Measurements from ENCODE around the gene TUBGCP5.

The TUBGCP5 gene

DNA sequence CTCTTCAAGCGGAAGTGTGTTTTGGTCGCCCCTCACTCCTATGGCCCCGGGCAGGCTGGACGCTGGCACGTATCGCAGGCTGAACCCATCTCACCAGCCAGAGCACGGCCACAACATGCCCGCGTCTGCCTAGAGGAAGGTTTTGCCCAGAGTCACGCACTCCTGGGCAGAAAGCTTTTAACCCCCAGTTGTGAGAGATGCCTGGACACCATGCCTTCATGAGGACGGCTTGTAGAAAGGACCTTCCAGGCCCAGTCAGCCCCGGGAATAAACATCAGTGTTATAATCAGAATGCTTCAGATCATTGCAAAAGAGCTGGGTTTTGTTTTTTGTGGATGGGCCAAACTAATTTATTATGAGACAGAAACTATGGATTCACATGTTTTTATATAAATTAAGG, 75.7 kb downstream of the TUBGCP5 start:
- Histone ChIP-seq H3K4me1 (ENCODE audit: insufficient read depth, insufficient read length) (peaks cover 2% of the 10 kb centered on the region), H3K27me3 (ENCODE audit: insufficient read depth, insufficient read length) (no peaks in the 10 kb centered on the region), H3K36me3 (ENCODE audit: insufficient read depth, insufficient read length, low read length) (peaks cover 7% of the 10 kb centered on the region), H3K9ac (ENCODE audit: insufficient read length, low read depth) (no peak overlapping the region), H3K9me3 (ENCODE audit: insufficient read depth, low read length) (no peaks in the 10 kb centered on the region), H3K4me3 (ENCODE audit: insufficient read length, low read depth) (no peak overlapping the region)
- DNase-seq (ENCODE audit: low read depth, low spot score) = no peak
- TF ChIP-seq SUZ12 (IDR thresholded peaks at IDR 0.05; ENCODE audit: extremely low read depth, insufficient read depth, insufficient read length) = no peak
- TF ChIP-seq ZNF274 (IDR thresholded peaks at IDR 0.05; ENCODE audit: low read depth, low read length) = no peak
- no peak for TF ChIP-seq YY1 (IDR thresholded peaks at IDR 0.05; ENCODE audit: insufficient read depth, insufficient read length)

DNA sequence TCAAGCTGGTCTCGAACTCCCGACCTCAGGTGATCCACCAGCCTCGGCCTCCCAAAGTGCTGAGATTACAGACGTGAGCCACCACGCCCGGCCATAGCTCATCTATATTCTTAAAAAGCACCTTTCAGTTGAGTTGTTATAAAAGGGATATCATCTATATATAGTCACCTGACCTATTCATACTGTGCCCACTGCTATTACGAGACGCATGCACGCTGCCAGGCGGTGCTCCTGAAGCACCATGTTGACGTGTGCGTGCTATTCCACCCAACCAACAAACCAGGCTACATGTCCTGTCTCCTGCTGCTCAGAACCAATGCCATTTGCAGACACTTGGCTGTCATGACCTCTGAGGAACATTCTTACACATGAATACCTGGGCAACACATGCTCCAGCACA, 76.8 kb downstream of the TUBGCP5 start:
- Histone ChIP-seq H3K36me3 (ENCODE audit: insufficient read depth, insufficient read length, low read length) (peaks cover 7% of the 10 kb centered on the region), H3K4me3 (ENCODE audit: insufficient read length, low read depth) (no peak overlapping the region), H3K27me3 (ENCODE audit: insufficient read depth, insufficient read length) (no peaks in the 10 kb centered on the region), H3K9me3 (ENCODE audit: insufficient read depth, low read length) (no peaks in the 10 kb centered on the region), H3K9ac (ENCODE audit: insufficient read length, low read depth) (no peak overlapping the region), H3K4me1 (ENCODE audit: insufficient read depth, insufficient read length) (no peaks in the 10 kb centered on the region)
- no peak for DNase-seq (ENCODE audit: low read depth, low spot score)
- TF ChIP-seq ZNF274 (IDR thresholded peaks at IDR 0.05; ENCODE audit: low read depth, low read length) (no peak), YY1 (IDR thresholded peaks at IDR 0.05; ENCODE audit: insufficient read depth, insufficient read length) (no peak), SUZ12 (IDR thresholded peaks at IDR 0.05; ENCODE audit: extremely low read depth, insufficient read depth, insufficient read length) (no peak)

- TF ChIP-seq ZNF274 (IDR thresholded peaks at IDR 0.05; ENCODE audit: low read depth, low read length) = no peak
- H3K4me1 ChIP-seq (ENCODE audit: insufficient read depth, insufficient read length) = no peaks in the 10 kb centered on the region
- H3K4me3 ChIP-seq (ENCODE audit: insufficient read length, low read depth) = no peak overlapping the region
- no peaks in the 10 kb centered on the region for H3K27me3 ChIP-seq (ENCODE audit: insufficient read depth, insufficient read length)
- no peak for DNase-seq (ENCODE audit: low read depth, low spot score)
- H3K9me3 ChIP-seq (ENCODE audit: insufficient read depth, low read length) = no peaks in the 10 kb centered on the region
- H3K9ac ChIP-seq (ENCODE audit: insufficient read length, low read depth) = no peak overlapping the region
- H3K36me3 ChIP-seq (ENCODE audit: insufficient read depth, insufficient read length, low read length) = peaks cover 7% of the 10 kb centered on the region
Measured at GRCh38 chr15:22961762-22962161, 77.6 kb downstream of the TUBGCP5 start.

GRCh38 chr15:22960556-22960955, 78.8 kb downstream of the TUBGCP5 start:
- TF ChIP-seq ZNF274 (IDR thresholded peaks at IDR 0.05; ENCODE audit: low read depth, low read length) (no peak), YY1 (IDR thresholded peaks at IDR 0.05; ENCODE audit: insufficient read depth, insufficient read length) (no peak)
- DNase-seq (ENCODE audit: low read depth, low spot score) = no peak
- Histone ChIP-seq H3K4me1 (ENCODE audit: insufficient read depth, insufficient read length) (no peaks in the 10 kb centered on the region), H3K36me3 (ENCODE audit: insufficient read depth, insufficient read length, low read length) (peaks cover 4% of the 10 kb centered on the region), H3K9ac (ENCODE audit: insufficient read length, low read depth) (no peak overlapping the region), H3K27me3 (ENCODE audit: insufficient read depth, insufficient read length) (no peaks in the 10 kb centered on the region), H3K4me3 (ENCODE audit: insufficient read length, low read depth) (no peak overlapping the region), H3K9me3 (ENCODE audit: insufficient read depth, low read length) (no peaks in the 10 kb centered on the region)

DNA sequence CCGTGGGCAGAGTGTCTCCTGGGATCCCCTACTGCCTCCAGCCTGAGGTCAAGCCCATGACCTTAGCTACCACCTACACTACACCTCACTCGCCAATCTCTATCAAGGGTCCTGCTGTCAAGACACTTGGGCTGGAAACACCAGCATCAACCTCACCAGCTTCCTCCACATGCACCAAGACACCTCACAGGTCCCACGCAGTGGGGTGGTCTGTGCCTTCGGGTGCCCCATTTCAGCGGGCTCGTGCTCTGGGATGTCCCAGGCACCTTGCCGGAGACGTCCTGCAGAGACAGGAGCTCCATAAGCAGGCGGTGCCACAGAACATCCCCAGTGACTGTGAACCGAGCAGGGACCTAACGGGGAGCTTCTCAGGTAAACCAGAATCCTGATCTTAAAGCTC, 79.2 kb downstream of the TUBGCP5 start:
- no peak for DNase-seq (ENCODE audit: low read depth, low spot score)
- Histone ChIP-seq H3K4me3 (ENCODE audit: insufficient read length, low read depth) (no peak overlapping the region), H3K9me3 (ENCODE audit: insufficient read depth, low read length) (no peaks in the 10 kb centered on the region), H3K27me3 (ENCODE audit: insufficient read depth, insufficient read length) (peaks cover 2% of the 10 kb centered on the region), H3K9ac (ENCODE audit: insufficient read length, low read depth) (no peak overlapping the region), H3K36me3 (ENCODE audit: insufficient read depth, insufficient read length, low read length) (peaks cover 4% of the 10 kb centered on the region), H3K4me1 (ENCODE audit: insufficient read depth, insufficient read length) (peaks cover 1% of the 10 kb centered on the region)
- TF ChIP-seq YY1 (IDR thresholded peaks at IDR 0.05; ENCODE audit: insufficient read depth, insufficient read length) (no peak), SUZ12 (IDR thresholded peaks at IDR 0.05; ENCODE audit: extremely low read depth, insufficient read depth, insufficient read length) (no peak), ZNF274 (IDR thresholded peaks at IDR 0.05; ENCODE audit: low read depth, low read length) (no peak)

GRCh38 chr15:22959321-22960101, 79.9 kb downstream of the TUBGCP5 start:
- TF ChIP-seq ZNF274 (IDR thresholded peaks at IDR 0.05; ENCODE audit: low read depth, low read length) (no peak), SUZ12 (IDR thresholded peaks at IDR 0.05; ENCODE audit: extremely low read depth, insufficient read depth, insufficient read length) (no peak), YY1 (IDR thresholded peaks at IDR 0.05; ENCODE audit: insufficient read depth, insufficient read length) (no peak)
- peaks cover 6% of the 10 kb centered on the region for H3K4me1 ChIP-seq (ENCODE audit: insufficient read depth, insufficient read length)
- DNase-seq (ENCODE audit: low read depth, low spot score) = no peak
- no peak overlapping the region for H3K4me3 ChIP-seq (ENCODE audit: insufficient read length, low read depth)
- H3K9ac ChIP-seq (ENCODE audit: insufficient read length, low read depth) = no peak overlapping the region
- H3K27me3 ChIP-seq (ENCODE audit: insufficient read depth, insufficient read length) = peaks cover 6% of the 10 kb centered on the region
- no peaks in the 10 kb centered on the region for H3K9me3 ChIP-seq (ENCODE audit: insufficient read depth, low read length)
- peaks cover 4% of the 10 kb centered on the region for H3K36me3 ChIP-seq (ENCODE audit: insufficient read depth, insufficient read length, low read length)

DNA sequence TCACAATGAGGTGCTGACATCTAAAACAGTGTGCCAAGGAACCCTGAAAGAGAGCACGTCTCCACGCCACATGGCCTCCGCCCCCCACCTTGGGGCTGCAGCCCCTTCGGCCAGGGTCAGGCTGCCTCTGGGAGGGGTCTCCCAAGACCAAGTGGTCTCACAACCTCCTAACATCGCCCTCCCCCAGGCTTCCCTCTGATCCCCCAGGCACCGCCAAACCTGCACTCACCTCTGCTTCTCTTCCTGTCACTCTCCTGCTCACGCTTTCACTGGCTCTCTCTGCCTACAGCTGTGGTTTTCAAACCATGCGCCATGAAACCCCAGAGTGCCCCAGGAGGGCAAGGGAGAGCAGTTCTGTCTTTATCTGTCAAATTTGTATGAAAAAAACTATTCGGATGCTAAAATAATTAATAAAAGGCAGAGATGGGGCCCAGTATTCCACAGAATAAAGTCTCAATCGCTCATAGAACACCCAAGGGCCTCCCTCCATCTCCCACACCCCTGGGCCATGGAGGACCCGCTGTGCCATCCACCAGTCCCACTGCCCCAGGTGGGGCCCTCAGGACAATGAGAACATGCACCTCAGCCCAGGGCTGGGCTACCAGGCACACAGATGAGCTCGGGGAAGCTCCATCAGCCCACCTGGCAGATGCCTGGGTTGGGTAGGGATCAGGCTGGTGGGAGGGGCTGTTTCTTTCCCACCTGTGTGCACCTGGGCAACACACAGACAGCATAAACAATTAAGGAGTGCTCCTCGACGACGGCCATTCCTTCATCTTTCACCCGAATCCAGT, 80.7 kb downstream of the TUBGCP5 start:
- H3K4me1 ChIP-seq (ENCODE audit: insufficient read depth, insufficient read length) = peaks cover 8% of the 10 kb centered on the region
- peaks cover 8% of the 10 kb centered on the region for H3K27me3 ChIP-seq (ENCODE audit: insufficient read depth, insufficient read length)
- H3K9ac ChIP-seq (ENCODE audit: insufficient read length, low read depth) = no peak overlapping the region
- TF ChIP-seq ZNF274 (IDR thresholded peaks at IDR 0.05; ENCODE audit: low read depth, low read length) (no peak), SUZ12 (IDR thresholded peaks at IDR 0.05; ENCODE audit: extremely low read depth, insufficient read depth, insufficient read length) (no peak), YY1 (IDR thresholded peaks at IDR 0.05; ENCODE audit: insufficient read depth, insufficient read length) (no peak)
- H3K36me3 ChIP-seq (ENCODE audit: insufficient read depth, insufficient read length, low read length) = peaks cover 4% of the 10 kb centered on the region
- no peak overlapping the region for H3K4me3 ChIP-seq (ENCODE audit: insufficient read length, low read depth)
- DNase-seq (ENCODE audit: low read depth, low spot score) = no peak
- no peaks in the 10 kb centered on the region for H3K9me3 ChIP-seq (ENCODE audit: insufficient read depth, low read length)

Data from NT2/D1 (cell line).